ENCODE data around the gene DLGAP1.

GRCh38 chr18:3665204-3665603, 789.9 kb downstream of the DLGAP1 start:
- TF ChIP-seq TCF12 (IDR thresholded peaks at IDR 0.05) (no peak), TCF12 (CRISPR knock-in tag; IDR thresholded peaks at IDR 0.05) (no peak), ZNF879 (CRISPR knock-in tag; IDR thresholded peaks at IDR 0.05) (no peak), MYPOP (CRISPR knock-in tag; IDR thresholded peaks at IDR 0.05) (no peak), MAFF (IDR thresholded peaks at IDR 0.05; ENCODE audit: low read depth, low read length) (no peak), TFDP2 (CRISPR knock-in tag; IDR thresholded peaks at IDR 0.05) (no peak)

Measured in HepG2 (cell line).